Breast epithelium (tissue), 3 donors: Measurements from ENCODE around the gene ACMSD.

Experiments
- CTCF ChIP-seq, 3 donors: fragments of 450-650 bp; IDR thresholded peaks; one replicate each; pipeline ENCODE4 v1.5.1; 2016 to 2017; ENCODE audit warnings: antibody characterized with exemption in 3 of 3, mild to moderate bottlenecking in 3 of 3, moderate library complexity in 3 of 3
- POLR2A ChIP-seq: fragments of 450-650 bp; IDR thresholded peaks from one replicate; pipeline ENCODE4 v1.6.1; 2016; ENCODE audit warnings: antibody characterized with exemption, mild to moderate bottlenecking, moderate library complexity
- POLR2AphosphoS5 ChIP-seq, 3 donors: sonication (generic); formaldehyde crosslinking; IDR thresholded peaks; one replicate each; pipeline ENCODE4 v1.6.1; 2017; ENCODE audit warnings: antibody characterized with exemption in 3 of 3

GRCh38 chr2:134873152-134873551 is 34.7 kb downstream of the ACMSD start:
- TF ChIP-seq CTCF (IDR thresholded peaks at IDR 0.05): no peak
- no peak for TF ChIP-seq POLR2A
- no peak for TF ChIP-seq POLR2AphosphoS5 (IDR thresholded peaks at IDR 0.05)
